HG03025 (cell line): ENCODE results near the gene DST.

Experiments
- ATAC-seq: cut with Tn5 transposase; IDR thresholded peaks from one replicate; pipeline ENCODE4 v1.9.1; 2021; ENCODE audit warnings: mild to moderate bottlenecking, moderate library complexity; ENCODE audit not compliant: unreplicated experiment, low FRiP score

The DST gene

GRCh38 chr6:56540232-56541029 is 102.3 kb downstream of the DST start:
- no peak for ATAC-seq

- no peak for ATAC-seq
Observed at GRCh38 chr6:56539527-56540105, 103.1 kb downstream of the DST start.

- ATAC-seq: no peak
Observed at GRCh38 chr6:56538851-56539250, 103.8 kb downstream of the DST start.

- ATAC-seq: no peak
Observed at GRCh38 chr6:56537223-56537770, 105.4 kb downstream of the DST start.

- no peak for ATAC-seq
Observed at GRCh38 chr6:56536536-56536935, 106.2 kb downstream of the DST start.

GRCh38 chr6:56535626-56536025 is 107.1 kb downstream of the DST start:
- no peak for ATAC-seq

GRCh38 chr6:56534680-56535419 is 107.8 kb downstream of the DST start:
- ATAC-seq: no peak

GRCh38 chr6:56532766-56533551 is 109.7 kb downstream of the DST start:
- no peak for ATAC-seq

GRCh38 chr6:56531839-56532595 is 110.7 kb downstream of the DST start:
- no peak for ATAC-seq

GRCh38 chr6:56529594-56530191 is 113.0 kb downstream of the DST start:
- ATAC-seq: no peak

GRCh38 chr6:56528412-56528841 is 114.3 kb downstream of the DST start:
- ATAC-seq: no peak

GRCh38 chr6:56527934-56528333 is 114.8 kb downstream of the DST start:
- no peak for ATAC-seq

- ATAC-seq: no peak
Observed at GRCh38 chr6:56526860-56527544, 115.7 kb downstream of the DST start.

- no peak for ATAC-seq
Observed at GRCh38 chr6:56525974-56526789, 116.5 kb downstream of the DST start.

- ATAC-seq: no peak
Observed at GRCh38 chr6:56524891-56525703, 117.6 kb downstream of the DST start.

GRCh38 chr6:56522495-56523270 is 120.0 kb downstream of the DST start:
- no peak for ATAC-seq
